NCI-H748 treated with DMSO at 0.1 percent for 48 hours (cell line): Measurements from ENCODE around the gene TPST1.
"Not testable (repeated sequence)": the region's sequence is repeated elsewhere in the genome, so short reads cannot be mapped to it uniquely, and the experiment has no call there.

Experiments used
- DNase-seq: peaks from one replicate; lab custom pipeline; 2025; lab: John Stamatoyannopoulos, UW

Gene TPST1

GRCh38 chr7:66380272-66380888, 175.2 kb downstream of the TPST1 start:
- no peak for DNase-seq

- DNase-seq = not testable (repeated sequence)
Observed at GRCh38 chr7:66382182-66382923, 177.2 kb downstream of the TPST1 start.

- not testable (repeated sequence) for DNase-seq
Observed at GRCh38 chr7:66385191-66385905, 180.2 kb downstream of the TPST1 start.

- DNase-seq = not testable (repeated sequence)
Observed at GRCh38 chr7:66395128-66395571, 190.0 kb downstream of the TPST1 start.

- DNase-seq = not testable (repeated sequence)
Observed at GRCh38 chr7:66396052-66396451, 190.9 kb downstream of the TPST1 start.

DNA sequence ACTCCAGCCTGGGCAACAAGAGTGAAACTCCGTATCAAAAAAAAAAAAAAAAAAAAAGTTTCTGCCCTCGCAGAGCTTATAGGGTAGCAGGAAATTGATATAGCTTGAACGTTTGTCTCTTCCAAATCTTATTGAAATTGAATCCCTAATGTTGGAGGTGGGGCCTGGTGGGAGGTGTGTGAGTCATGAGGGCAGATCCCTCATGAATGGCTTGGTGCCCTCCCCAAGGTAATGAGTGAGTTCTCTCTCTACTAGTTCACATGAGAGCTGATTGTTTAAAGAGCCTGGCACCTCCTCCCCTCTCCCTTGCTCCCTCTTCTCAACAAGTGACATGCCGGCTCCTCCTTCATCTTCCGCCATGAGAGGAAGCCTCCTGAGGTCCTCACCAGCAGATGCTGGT, 193.7 kb downstream of the TPST1 start:
- DNase-seq = not testable (repeated sequence)

GRCh38 chr7:66399566-66399965, 194.4 kb downstream of the TPST1 start:
- no peak for DNase-seq

GRCh38 chr7:66400400-66400799, 195.3 kb downstream of the TPST1 start:
- DNase-seq = no peak

GRCh38 chr7:66401126-66401525, 196.0 kb downstream of the TPST1 start:
- not testable (repeated sequence) for DNase-seq

- DNase-seq = not testable (repeated sequence)
Observed at GRCh38 chr7:66401932-66402331, 196.8 kb downstream of the TPST1 start.

DNA sequence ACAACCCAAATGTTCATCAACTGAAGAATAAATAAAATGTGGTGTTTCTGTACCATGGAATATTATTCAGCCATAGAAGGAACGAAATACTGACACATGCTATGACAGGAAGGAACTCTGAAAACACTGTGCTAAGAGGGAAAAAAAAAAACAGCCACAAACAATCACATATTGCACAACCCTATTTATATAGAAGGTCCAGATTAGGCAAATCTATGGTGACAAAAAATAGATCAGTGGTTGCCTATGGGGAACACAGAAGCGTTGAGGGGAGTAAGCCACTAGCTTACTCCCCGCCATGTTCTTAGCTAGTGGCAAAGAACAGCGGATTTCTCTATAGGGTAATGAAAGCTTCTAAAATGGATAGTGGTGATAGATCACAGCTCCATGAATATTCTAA, 198.4 kb downstream of the TPST1 start:
- DNase-seq = no peak

- DNase-seq = no peak
Observed at GRCh38 chr7:66409493-66409892, 204.4 kb downstream of the TPST1 start.
